Neural crest cell (in vitro differentiated cells): Measurements from ENCODE around the gene KCNK17. TPM values are rescaled to one million over a fixed set of nuclear protein-coding genes. Genes with fewer than 3 reads are reported as not detected.

Experiments used
- DNase-seq: peaks from one replicate; pipeline ENCODE4 v3.0.0; 2021; ENCODE audit warnings: low read depth, mixed read lengths, low spot score
- H3K27ac Mint-ChIP-seq: one replicate; pipeline ENCODE4 v1.8.0; 2021; ENCODE audit warnings: mild to moderate bottlenecking, mixed read lengths; ENCODE audit not compliant: unreplicated experiment
- H3K27me3 Mint-ChIP-seq: 2 replicates; pipeline ENCODE4 v1.8.0; 2021; ENCODE audit warnings: low read depth, mild to moderate bottlenecking, mixed read lengths
- H3K36me3 Mint-ChIP-seq: 2 replicates; pipeline ENCODE4 v1.8.0; 2021; ENCODE audit warnings: low read depth, mild to moderate bottlenecking, mixed read lengths
- H3K4me1 Mint-ChIP-seq: 2 replicates; pipeline ENCODE4 v1.8.0; 2021; ENCODE audit warnings: mixed read lengths
- H3K4me3 Mint-ChIP-seq: one replicate; pipeline ENCODE4 v1.8.0; 2021; ENCODE audit warnings: mild to moderate bottlenecking, mixed read lengths
- H3K9me3 Mint-ChIP-seq: 2 replicates; pipeline ENCODE4 v1.8.0; 2021; ENCODE audit warnings: mixed read lengths
- total RNA-seq: library from RNA; stranded (reverse); gene quantifications from 2 replicates; pipeline ENCODE4 v1.2.1, GENCODE V29; 2021
- TF ChIP-seq, protein P1 (sequence below): fragments of 200-600 bp; sonication (generic); conservative IDR thresholded peaks from 2 replicates; pipeline ENCODE4 v1.5.0; 2021; ENCODE audit warnings: antibody characterized with exemption, mild to moderate bottlenecking

Gene KCNK17
- total RNA-seq, 1 donor from 2014 or later, result 1.6 TPM

GRCh38 chr6:39304951-39305350 is 9.3 kb downstream of the KCNK17 start:
- H3K27ac Mint-ChIP-seq, result no peak overlapping the region

DNA sequence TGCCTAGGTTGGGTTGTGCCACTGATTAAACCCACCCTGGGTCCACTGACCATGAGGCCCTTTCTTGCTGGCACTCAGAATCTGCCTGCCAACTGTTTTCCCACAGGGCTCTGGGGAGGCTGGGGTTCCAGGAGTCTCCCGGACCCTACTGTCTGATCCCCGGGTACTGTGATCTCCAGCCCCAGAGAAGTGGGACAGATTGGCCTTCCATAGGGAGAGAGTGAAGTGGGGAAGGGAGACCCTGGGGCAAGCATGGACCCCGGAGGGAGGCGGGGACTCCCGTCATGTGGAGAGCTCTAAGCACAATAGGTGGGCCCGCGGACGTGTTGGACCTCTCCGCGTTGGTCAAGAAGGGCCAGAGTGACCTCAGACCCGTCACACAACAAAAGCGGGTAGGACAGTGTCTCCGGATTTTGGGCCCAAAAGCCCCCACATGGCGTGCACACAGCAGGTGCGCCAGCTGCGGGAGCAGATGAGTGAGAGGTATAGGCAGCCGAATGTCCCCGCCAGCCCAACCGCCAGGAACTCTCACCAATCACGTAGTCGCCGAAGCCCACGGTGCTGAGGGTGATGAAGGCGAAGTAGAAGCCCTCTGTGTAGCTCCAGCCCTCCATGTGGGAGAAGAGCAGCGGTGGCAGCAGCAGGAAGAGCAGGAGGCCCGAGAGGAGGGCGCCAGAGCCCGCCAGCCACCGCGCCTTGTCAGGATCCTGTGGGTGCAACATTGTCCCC is 10.6 kb downstream of the KCNK17 start:
- no peaks in the 10 kb centered on the region for H3K36me3 Mint-ChIP-seq
- no peaks in the 10 kb centered on the region for H3K9me3 Mint-ChIP-seq
- no peak overlapping the region for H3K27ac Mint-ChIP-seq
- H3K4me1 Mint-ChIP-seq, result peaks cover 11% of the 10 kb centered on the region
- no peak overlapping the region for H3K4me3 Mint-ChIP-seq
- TF ChIP-seq, protein P1, sequence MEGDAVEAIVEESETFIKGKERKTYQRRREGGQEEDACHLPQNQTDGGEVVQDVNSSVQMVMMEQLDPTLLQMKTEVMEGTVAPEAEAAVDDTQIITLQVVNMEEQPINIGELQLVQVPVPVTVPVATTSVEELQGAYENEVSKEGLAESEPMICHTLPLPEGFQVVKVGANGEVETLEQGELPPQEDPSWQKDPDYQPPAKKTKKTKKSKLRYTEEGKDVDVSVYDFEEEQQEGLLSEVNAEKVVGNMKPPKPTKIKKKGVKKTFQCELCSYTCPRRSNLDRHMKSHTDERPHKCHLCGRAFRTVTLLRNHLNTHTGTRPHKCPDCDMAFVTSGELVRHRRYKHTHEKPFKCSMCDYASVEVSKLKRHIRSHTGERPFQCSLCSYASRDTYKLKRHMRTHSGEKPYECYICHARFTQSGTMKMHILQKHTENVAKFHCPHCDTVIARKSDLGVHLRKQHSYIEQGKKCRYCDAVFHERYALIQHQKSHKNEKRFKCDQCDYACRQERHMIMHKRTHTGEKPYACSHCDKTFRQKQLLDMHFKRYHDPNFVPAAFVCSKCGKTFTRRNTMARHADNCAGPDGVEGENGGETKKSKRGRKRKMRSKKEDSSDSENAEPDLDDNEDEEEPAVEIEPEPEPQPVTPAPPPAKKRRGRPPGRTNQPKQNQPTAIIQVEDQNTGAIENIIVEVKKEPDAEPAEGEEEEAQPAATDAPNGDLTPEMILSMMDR, result no peak
- H3K27me3 Mint-ChIP-seq, result no peaks in the 10 kb centered on the region
- no peak for DNase-seq

More at GRCh38 chr6:39304951-39305350, 9.3 kb downstream of the KCNK17 start:
- H3K4me1 Mint-ChIP-seq, result peaks cover 11% of the 10 kb centered on the region
- no peaks in the 10 kb centered on the region for H3K9me3 Mint-ChIP-seq
- no peaks in the 10 kb centered on the region for H3K36me3 Mint-ChIP-seq
- no peak overlapping the region for H3K4me3 Mint-ChIP-seq
- H3K27me3 Mint-ChIP-seq, result peaks cover 4% of the 10 kb centered on the region
- no peak for DNase-seq
- TF ChIP-seq, protein P1, result no peak

- Mint-ChIP-seq H3K4me1 (peaks cover 11% of the 10 kb centered on the region), H3K9me3 (no peaks in the 10 kb centered on the region), H3K4me3 (no peak overlapping the region), H3K27ac (no peak overlapping the region), H3K36me3 (no peaks in the 10 kb centered on the region), H3K27me3 (no peaks in the 10 kb centered on the region)
- DNase-seq, result peak; percentile 93
- TF ChIP-seq, protein P1, result peak; percentile 95
Observed at GRCh38 chr6:39302669-39303424, 11.4 kb downstream of the KCNK17 start.

DNA sequence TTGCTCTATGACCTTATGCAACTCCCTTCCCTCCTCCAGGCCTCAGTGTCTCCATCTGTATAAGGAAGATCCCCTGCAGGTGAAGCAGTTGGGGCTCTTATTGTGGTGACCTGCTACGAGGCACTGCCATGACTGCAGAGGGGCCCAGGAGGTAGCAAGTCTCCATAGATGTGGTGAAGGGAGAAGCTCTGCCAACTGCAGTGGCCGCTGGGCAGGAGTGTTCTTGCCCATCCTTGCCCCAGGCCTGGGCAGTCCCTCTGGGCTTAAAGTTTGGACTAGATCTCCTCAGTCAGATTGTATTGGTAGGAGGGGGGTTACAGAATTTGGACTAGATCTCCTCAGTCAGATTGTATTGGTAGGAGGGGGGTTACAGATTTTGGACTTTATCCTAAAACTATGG is 12.2 kb downstream of the KCNK17 start:
- Mint-ChIP-seq H3K27me3 (no peaks in the 10 kb centered on the region), H3K27ac (no peak overlapping the region), H3K9me3 (no peaks in the 10 kb centered on the region), H3K4me1 (peaks cover 16% of the 10 kb centered on the region), H3K36me3 (no peaks in the 10 kb centered on the region), H3K4me3 (no peak overlapping the region)
- TF ChIP-seq, protein P1, result no peak
- DNase-seq, result no peak

DNA sequence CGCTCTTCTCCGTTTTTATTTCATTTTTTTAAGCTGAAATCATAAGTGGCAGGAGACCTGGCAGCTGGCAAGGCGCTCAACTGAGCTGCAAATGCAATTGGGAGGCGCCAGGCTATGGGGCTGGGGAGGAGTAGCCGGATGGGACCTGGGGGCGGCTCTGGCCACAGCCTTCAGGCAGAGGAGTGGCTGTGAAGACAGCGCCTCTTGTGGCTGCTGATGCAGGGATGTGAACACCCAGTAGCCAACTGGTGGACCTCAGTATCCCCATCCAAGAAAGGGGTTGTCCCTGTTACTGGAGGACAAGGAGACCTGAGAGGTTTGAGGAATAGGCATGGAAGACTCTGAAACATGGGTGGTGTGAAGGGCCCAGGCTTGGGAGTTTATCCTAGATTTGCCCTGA is 12.6 kb downstream of the KCNK17 start:
- H3K4me1 Mint-ChIP-seq, result peaks cover 19% of the 10 kb centered on the region
- no peak overlapping the region for H3K4me3 Mint-ChIP-seq
- H3K27me3 Mint-ChIP-seq, result no peaks in the 10 kb centered on the region
- no peaks in the 10 kb centered on the region for H3K36me3 Mint-ChIP-seq
- TF ChIP-seq, protein P1, result peak; percentile 42
- DNase-seq, result peak; percentile 6
- no peak overlapping the region for H3K27ac Mint-ChIP-seq
- no peaks in the 10 kb centered on the region for H3K9me3 Mint-ChIP-seq
